ENCODE results near the gene WIPI1.

GRCh38 chr17:68435361-68435760, 21.9 kb downstream of the WIPI1 start:
- no peak for TF ChIP-seq ZNF274 (IDR thresholded peaks at IDR 0.05; ENCODE audit: low read depth, low read length)
- TF ChIP-seq SUZ12 (IDR thresholded peaks at IDR 0.05; ENCODE audit: extremely low read depth, insufficient read depth, insufficient read length): no peak
- no peak for TF ChIP-seq YY1 (IDR thresholded peaks at IDR 0.05; ENCODE audit: insufficient read depth, insufficient read length)
